ENCODE data around the gene VKORC1L1.
"Not testable (repeated sequence)": the region's sequence is repeated elsewhere in the genome, so short reads cannot be mapped to it uniquely, and the experiment has no call there.

DNA sequence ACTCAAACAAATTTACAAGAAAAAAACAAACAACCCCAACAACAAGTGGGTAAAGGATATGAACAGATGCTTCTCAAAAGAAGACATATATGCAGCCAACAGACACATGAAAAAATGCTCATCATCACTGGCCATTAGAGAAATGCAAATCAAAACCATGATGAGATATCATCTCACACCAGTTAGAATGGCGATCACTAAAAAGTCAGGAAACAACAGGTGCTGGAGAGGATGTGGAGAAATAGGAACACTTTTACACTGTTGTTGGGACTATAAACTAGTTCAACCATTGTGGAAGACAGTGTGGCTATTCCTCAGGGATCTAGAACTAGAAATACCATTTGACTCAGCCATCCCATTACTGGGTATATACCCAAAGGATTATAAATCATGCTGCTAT lies 122.1 kb downstream of the VKORC1L1 start:
- TF ChIP-seq, protein P1, sequence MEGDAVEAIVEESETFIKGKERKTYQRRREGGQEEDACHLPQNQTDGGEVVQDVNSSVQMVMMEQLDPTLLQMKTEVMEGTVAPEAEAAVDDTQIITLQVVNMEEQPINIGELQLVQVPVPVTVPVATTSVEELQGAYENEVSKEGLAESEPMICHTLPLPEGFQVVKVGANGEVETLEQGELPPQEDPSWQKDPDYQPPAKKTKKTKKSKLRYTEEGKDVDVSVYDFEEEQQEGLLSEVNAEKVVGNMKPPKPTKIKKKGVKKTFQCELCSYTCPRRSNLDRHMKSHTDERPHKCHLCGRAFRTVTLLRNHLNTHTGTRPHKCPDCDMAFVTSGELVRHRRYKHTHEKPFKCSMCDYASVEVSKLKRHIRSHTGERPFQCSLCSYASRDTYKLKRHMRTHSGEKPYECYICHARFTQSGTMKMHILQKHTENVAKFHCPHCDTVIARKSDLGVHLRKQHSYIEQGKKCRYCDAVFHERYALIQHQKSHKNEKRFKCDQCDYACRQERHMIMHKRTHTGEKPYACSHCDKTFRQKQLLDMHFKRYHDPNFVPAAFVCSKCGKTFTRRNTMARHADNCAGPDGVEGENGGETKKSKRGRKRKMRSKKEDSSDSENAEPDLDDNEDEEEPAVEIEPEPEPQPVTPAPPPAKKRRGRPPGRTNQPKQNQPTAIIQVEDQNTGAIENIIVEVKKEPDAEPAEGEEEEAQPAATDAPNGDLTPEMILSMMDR (IDR thresholded peaks at IDR 0.05; ENCODE audit: poor library complexity, severe bottlenecking), result not testable (repeated sequence)
- TF ChIP-seq POLR2AphosphoS5 (IDR thresholded peaks at IDR 0.05); SMC3 (conservative IDR thresholded peaks at IDR 0.05; ENCODE audit: poor library complexity); TAF1 (IDR thresholded peaks at IDR 0.05; ENCODE audit: low read depth); EP300 (conservative IDR thresholded peaks at IDR 0.05; ENCODE audit: poor library complexity, severe bottlenecking); RAD21 (conservative IDR thresholded peaks at IDR 0.05); EZH2 (IDR thresholded peaks at IDR 0.05; ENCODE audit: borderline replicate concordance, insufficient read depth, low read length, poor library complexity, severe bottlenecking); MXI1 (conservative IDR thresholded peaks at IDR 0.05; ENCODE audit: poor library complexity, severe bottlenecking): not testable (repeated sequence)
- TF ChIP-seq, protein P2, sequence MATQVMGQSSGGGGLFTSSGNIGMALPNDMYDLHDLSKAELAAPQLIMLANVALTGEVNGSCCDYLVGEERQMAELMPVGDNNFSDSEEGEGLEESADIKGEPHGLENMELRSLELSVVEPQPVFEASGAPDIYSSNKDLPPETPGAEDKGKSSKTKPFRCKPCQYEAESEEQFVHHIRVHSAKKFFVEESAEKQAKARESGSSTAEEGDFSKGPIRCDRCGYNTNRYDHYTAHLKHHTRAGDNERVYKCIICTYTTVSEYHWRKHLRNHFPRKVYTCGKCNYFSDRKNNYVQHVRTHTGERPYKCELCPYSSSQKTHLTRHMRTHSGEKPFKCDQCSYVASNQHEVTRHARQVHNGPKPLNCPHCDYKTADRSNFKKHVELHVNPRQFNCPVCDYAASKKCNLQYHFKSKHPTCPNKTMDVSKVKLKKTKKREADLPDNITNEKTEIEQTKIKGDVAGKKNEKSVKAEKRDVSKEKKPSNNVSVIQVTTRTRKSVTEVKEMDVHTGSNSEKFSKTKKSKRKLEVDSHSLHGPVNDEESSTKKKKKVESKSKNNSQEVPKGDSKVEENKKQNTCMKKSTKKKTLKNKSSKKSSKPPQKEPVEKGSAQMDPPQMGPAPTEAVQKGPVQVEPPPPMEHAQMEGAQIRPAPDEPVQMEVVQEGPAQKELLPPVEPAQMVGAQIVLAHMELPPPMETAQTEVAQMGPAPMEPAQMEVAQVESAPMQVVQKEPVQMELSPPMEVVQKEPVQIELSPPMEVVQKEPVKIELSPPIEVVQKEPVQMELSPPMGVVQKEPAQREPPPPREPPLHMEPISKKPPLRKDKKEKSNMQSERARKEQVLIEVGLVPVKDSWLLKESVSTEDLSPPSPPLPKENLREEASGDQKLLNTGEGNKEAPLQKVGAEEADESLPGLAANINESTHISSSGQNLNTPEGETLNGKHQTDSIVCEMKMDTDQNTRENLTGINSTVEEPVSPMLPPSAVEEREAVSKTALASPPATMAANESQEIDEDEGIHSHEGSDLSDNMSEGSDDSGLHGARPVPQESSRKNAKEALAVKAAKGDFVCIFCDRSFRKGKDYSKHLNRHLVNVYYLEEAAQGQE (IDR thresholded peaks at IDR 0.05; ENCODE audit: borderline replicate concordance), result not testable (repeated sequence)

Measured in neural cell (in vitro differentiated cells).